HG03558 (cell line): ENCODE data around the gene SGTA.

Source experiments
- ATAC-seq: cut with Tn5 transposase; IDR thresholded peaks from one replicate; pipeline ENCODE4 v1.9.1; 2021; ENCODE audit warnings: moderate number of reproducible peaks; ENCODE audit not compliant: unreplicated experiment; ENCODE audit errors: extremely low read depth

The SGTA gene

DNA sequence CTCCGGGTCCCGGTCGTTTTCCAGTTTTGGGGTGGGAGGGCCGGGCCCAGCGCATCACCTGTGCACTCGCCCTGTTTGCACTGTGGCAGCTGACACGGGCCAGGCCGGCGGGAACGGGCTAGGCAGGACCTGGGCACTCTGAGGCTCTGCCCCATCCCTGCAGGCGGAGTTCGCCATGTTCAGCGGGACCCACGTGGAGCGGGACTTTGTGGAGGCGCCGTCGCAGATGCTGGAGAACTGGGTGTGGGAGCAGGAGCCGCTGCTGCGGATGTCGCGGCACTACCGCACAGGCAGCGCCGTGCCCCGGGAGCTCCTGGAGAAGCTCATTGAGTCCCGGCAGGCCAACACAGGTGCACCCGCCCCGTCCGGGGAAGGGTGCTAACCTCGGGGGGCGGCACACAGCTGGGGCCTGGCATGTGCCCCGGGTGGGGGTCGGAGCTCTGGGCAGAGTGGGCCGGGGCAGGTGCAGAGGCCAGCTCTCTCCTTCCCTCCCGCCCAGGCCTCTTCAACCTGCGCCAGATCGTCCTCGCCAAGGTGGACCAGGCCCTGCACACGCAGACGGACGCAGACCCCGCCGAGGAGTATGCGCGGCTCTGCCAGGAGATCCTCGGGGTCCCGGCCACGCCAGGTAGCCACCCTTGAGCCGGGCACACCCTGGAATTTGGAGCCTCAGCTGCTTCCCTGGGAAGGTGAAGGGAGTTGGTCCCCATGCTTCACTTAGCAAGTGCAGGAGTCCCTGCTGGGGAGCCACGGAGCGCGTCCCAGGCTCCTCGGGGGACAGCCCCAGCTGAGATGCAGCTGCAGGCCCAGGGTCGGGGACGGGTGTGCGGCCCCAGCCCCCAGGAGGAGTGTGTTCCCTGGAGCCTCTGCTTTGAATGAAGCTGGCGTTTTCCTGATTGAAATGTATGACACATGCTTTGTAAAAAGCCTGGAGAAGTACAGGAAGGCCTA lies 27.3 kb upstream of the SGTA start:
- ATAC-seq: no peak

DNA sequence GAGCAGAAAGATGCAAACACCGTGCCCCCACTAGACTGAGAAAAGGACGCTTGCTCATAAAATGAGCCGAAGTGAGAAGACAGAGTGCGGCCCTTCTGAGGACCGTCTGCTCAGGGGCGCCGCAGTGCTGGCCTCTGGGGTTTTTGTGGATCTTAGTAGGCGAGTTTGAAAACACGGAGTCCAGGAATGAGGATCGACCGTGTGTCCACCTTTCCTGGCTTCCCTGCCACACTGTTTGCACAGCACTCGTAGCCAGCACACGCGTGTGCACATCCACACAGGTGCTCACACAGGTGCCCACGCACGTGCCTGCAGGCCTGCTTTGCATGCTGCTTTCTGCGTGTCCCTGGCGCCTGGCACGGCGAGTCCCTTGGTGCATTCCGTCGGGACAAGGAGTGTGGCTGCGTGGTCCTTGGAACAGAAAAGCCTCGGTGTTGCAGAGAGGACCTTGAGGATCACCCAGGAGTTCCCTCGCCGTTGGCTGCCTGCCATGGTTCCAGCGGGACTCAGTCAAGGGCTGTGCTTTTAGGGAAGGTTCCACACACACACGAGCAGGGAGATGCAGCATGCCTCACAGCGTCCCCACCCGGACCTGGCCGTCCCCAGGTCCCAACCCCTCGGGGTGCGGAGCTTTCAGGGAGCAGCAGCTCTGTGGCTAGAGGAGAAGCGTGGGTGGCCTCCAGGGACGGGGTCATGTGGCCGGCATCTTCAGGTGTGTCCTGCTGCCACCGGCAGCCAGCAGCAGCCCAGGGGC lies 26.5 kb upstream of the SGTA start:
- no peak for ATAC-seq

DNA sequence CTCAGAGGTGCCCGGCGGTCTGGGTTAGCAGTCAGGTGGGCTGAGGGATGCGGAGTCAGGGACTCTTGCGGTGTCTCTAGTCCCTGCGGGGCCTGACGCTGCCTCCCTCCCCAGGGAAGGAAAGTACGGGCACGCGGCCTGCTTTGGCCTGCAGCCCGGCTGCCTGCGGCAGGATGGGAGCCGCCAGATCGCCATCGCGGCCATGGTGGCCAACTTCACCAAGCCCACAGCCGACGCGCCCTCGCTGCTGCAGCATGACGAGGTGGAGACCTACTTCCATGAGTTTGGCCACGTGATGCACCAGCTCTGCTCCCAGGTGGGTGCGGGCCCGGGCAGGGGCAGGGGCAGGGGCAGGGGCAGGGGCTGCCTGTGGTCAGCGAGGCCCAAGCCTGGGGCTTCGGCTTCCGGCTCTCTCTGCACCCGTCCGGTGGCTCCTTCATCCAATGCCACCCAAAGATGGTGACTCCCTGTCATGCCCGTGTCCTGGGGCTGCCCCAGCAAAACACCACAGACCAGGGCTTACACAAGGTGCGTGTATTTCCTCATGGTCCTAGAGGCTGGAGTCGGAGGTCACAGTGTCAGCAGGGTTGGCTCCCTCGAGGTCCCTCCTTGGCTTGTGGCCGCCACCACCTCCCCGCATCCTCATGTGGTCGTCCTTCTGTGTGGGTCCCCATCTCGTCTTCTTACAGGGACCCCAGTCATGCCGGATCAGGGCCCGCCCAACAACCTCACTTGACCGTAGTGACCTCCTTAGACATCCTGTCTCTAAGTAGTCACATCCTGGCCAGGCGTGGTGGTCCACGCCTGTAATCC lies 25.3 kb upstream of the SGTA start:
- no peak for ATAC-seq

DNA sequence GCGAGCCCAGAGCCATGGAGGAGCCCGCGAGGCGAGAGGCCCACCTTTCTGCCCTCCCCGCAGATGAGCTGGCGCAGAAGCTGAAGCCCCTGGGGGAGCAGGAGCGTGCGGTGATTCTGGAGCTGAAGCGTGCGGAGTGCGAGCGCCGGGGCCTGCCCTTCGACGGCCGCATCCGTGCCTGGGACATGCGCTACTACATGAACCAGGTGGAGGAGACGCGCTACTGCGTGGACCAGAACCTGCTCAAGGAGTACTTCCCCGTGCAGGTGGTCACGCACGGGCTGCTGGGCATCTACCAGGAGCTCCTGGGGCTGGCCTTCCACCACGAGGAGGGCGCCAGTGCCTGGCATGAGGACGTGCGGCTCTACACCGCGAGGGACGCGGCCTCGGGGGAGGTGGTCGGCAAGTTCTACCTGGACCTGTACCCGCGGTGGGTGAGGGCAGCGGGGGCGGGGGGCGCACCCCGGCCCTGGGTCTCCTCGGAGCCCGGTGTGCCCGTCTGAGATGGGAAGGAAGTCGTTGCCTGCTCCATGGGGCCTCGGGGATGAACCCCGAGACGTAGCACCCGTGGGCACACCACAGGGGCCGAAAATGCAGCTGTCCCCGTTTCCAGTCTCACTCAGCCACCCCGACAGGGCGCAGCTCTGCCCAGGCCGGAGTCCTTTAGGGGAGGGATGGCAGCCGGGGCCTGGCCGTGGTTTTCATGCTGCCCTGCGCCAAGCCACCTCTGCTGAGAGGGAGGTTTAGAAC lies 24.5 kb upstream of the SGTA start:
- ATAC-seq: no peak

DNA sequence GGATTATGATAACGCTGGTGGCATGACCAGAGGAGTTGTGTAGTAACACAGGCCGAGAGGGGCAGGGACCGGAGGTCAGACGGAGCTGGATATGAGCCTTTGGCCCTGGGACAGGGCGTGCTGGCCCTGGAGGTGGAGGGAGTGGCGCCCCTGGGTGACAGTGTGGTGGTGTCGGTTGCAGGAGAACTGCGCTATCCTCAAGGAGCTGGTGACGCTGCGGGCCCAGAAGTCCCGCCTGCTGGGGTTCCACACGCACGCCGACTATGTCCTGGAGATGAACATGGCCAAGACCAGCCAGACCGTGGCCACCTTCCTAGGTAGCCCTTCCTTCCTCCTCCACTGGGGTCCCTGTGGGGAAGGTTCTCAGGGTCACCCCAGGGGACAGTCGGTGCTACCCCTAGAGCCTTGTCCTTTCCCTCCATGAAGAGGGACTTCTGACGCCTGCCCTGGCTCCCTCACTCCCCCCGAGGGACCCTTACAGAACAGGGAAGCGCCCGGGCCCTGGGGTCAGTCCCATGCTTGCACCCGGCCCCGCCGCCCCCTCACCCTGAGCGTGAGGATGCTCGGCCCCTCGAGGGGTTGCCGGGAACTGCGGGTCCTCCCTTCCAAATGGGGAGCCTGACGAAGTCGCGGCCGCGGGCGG lies 23.8 kb upstream of the SGTA start:
- no peak for ATAC-seq

DNA sequence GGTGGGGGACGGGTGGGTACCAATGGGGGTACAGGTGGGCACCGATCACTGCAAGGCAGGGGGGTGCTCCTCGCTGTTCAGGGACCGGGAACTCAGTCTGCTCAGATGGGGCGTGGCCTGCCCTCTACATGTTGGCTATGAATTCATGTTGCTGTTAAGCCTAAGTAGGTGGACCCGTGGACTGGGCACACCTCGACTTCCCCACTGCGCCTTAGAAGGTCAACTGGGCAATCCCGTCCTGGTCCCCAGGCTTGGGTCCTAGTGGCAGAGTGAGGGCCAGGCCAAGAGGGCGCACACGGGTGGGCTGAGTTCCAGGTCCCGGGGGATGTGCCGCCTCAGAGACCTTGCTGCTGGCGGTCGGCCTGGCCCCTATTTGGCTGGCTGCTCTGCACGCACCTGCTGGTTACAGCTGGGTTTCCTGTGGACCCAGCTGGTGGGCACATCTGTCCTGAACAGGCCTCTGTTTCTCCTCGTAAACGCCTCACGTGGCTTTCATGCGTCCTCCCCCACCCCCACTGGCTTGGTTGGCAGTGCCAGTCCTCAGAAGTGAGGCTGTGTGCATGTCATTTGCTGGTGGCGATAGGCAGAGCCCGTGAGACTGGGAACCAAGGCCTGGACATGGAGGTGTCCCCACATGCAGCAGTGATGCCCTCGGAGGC lies 23.0 kb upstream of the SGTA start:
- no peak for ATAC-seq

DNA sequence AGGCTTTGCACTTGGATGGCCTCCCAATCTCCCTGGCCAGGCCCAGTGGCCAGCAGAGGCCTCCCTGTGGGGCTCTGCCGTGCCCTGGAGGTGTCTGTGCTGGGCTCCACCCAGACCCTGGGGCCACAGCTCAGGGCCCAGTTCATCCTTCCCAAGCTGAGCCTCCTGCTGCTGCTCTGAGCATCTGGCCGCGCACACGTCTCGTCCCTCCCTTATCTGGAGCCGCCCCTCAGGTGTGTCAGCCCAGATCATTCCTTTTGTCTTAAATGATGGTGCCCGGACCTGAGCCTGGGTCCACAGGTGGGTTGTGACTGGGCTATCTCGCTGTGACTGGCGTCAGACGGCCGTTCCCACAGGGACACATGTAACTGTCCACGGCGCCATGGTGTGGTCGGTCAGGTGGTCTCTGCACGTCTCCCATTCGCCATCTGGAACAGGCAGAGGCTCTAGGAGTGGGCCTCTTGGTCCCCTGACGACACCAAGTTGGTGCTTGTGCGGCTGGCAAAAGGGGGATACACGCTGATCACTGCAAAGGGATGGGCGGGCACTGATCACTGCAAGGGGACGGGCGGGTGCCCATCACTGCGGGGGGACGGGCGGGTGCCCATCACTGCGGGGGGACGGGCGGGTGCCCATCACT lies 22.3 kb upstream of the SGTA start:
- ATAC-seq: no peak

DNA sequence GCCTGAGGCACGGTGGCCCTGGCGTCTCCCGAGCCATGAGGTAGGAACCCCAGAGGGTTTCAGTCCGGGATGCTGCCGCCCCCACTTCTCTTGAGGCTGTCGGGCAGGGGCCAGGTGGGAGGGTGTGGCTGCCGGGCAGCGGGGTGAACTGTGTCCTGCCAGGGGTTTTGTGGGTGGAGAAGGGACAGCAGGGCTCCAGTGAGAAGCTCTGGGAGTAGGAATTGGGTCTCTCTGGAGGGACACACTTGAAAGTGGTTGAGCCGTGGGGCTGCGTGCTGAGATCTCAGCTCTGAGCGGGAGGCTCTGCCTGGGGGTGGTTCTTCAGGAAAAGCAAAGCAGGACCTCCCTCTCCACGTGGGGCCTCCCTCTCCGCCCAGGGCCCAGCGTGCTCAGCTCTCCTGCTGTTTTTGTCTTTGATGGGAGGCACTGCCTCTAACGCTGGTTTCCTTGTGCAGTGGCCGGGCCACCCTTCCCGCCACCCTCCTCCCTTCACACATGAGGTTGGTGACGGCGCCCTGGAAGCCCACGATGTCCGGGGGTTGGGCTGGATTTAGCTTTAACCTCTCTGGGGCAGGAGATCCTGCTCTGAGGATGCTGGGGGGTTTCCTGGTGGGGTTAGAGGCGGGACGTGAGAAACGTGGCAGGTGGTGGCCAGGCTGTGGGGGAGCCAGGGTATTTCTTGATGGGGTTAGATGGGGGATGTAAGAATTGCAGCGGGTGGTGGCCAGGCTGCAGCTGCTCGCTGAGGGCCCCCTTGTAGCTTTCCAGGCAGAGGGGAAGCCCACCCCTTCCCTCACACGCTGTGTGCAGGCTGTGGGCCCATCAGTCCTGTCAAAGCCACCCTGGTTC lies 21.3 kb upstream of the SGTA start:
- no peak for ATAC-seq

DNA sequence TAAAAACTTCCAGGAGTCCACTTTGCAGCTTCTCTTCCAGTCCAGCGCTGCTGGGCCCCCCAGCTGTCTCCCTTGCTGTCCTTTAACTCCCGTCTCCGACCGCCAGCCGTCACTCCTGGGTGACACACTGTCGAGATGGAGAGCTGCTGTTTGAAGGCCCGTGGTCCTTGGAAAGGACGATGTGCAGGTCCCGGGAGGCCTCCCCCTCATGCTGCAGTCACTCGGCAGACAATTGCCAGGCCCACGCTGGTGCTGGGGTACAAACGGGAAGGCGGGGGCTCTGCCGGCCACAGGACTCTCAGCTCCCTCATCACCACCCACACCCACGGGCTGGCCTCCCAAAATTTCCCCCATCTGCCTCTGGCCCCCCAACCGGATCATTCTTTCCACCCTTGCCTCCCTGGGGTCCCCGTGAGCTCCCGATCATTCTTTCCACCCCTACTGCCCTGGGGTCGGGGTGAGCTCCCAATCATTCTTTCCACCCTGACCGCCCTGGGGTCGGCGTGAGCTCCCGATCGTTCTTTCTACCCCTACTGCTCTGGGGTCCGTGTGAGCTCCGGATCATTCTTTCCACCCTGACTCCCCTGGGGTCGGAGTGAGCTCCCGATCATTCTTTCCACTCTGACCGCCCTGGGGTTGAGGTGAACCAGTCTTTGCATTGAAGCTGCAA lies 20.5 kb upstream of the SGTA start:
- no peak for ATAC-seq

DNA sequence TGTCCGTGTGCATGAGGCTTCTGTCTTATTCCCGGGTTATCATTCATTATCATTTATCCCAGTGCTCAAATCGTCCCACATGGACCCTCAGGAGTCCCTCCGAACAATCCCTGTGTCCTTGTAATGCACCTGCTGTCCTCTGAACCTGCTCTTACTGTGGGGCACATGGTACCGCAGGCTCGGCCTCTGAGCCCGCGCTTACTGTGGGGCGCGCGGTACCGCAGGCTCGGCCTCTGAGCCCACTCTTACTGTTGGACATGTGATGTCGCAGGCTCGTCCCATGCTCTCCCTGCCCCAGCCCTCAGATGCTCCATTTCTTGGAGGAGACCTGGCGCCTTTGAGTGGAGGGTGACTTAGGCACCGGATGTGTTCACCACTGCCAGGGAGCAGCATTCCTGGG lies 19.8 kb upstream of the SGTA start:
- no peak for ATAC-seq

DNA sequence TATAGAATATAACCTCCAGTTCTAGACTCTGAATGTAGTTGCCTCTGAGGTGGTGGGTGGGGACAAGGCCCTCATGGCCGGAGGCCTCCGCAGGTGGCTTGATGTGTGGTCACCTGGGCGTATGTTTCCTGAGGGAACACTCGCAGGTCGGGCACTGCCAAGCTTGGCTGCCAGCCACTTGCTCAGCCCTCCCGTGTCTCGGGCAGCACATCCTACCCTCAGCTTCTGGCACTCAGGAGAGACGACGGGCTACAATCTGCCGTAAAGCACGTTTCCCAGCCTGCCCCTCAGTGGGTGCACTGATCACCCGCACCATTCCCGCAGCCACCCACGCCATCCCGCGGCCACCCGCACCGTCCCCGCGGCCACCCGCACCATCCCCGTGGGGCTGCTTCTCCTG lies 17.4 kb upstream of the SGTA start:
- no peak for ATAC-seq

DNA sequence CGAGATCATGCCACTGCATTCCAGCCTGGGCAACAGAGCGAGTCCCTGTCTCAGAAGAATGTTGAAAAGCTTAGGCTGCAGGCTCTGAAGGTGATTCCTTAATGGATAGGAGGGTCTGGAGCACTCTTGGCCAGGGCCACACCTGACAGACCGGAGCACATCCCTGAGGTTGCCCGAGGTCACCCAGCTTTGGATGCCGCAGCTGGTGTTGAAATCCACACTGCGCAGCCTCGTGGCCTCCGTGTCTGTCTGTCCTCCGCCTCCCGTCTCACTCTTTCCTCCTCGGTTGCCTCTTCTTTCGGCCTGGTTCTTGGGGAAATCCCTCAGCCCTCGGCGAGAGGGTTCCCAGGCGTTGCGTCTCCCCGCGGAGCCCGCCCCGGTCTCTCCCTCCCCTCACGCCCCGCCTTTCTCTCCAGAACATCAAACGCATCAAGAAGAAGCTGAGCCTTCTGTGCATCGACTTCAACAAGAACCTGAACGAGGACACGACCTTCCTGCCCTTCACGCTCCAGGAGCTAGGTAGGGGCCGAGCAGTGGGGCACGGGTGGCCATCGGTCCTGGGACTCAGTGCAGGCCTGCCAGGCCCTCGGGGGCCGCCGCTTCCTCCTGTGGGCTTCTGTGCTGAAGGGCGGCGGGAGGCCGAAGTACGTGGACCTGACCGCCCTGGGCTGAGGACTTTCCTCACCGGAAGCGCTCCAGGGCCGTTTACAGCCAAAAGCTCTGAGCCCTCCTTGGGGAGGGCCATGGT lies 16.4 kb upstream of the SGTA start:
- ATAC-seq: no peak

DNA sequence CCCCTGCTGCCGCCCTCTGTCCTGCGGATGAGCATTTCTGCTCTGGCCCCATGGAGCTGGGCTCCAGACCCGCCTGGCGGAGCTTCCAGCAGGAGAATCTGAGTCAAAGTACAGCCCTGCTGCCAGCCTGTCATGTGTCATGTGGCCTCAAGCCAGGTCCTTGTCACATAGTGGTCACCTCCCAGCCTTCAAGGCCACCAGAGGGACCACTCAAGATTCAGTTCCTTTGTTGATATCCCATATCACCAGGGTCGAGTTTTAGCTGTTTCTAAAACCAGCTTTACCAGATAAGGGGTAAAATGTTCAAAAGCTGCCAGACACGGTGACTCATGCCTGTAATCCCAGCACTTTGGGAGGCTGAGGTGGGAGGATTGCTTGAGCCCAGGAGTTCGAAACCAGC lies 15.7 kb upstream of the SGTA start:
- no peak for ATAC-seq

DNA sequence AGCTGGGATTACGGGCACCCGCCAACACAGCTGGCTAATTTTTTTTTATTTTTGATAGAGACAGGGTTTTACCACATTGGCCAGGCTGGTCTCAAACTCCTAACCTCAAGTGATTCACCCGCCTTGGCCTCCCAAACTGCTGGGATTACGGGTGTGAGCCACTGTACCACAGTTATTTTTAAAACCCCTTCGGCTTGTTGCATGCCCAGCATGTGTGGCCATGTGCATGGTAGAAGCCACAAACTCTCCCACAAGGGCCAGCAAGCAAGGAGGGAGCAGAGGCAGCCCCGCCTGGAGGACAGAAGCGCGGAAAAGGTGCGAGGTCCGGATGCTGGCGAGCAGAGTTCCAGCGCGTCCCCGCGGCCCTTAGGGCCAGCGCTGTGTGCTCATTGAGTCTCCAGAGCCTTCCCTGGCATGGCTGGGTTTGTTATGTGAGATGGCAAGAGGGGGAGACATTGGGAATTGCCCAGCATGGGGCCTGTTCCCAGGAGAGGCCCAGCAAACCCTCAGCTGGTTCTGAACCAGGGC lies 15.1 kb upstream of the SGTA start:
- no peak for ATAC-seq

DNA sequence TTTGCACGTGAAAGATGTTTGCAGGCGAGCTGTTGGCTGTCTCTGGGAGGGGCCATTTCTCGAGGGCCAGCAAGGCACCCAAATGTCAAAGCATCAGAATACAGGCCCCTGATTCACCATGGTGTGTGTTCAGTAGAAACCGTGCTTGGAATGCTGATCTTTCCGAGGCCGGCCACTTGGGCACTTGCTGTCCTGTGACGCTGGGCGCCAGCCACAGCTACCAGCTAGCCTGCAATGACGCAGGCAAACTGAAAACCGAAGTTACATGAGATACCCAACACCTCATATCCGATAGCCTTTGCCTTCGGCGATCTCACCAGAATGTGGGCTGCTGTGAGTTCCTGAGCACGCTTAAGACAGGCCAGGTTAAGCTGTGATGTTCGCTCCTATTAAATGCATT lies 14.2 kb upstream of the SGTA start:
- no peak for ATAC-seq

DNA sequence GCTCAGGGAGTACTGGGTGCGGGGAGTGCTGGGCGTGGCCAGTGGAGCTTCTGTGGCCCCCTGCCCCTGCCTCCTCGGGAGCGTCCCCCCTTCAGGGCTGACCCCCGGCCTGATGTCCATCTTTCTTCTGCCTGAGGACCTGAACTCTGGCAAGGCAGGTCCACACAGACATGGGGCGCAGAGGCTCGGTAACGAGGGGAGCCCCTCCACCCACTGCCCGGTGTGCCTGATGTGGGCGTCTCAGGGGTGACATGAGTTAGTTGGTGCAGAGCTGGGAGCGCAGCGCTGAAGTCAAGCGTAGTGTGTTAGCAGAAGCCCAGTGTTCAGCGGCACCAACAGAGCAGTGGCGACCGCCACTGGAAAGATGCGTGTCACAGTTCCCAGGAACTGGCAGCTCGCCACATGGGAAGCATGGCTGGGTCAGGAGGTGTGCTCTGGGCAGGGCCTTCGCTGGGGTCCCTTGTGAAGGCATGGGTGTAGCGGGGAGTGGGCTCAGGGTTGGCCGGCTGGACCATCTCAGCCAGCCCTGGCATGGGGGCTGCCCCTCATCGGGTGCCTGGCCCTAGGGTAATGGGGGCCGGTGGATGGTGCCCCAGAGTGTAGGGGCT lies 13.7 kb upstream of the SGTA start:
- no peak for ATAC-seq
